ENCODE measurements around the gene KCTD8. TPM values are rescaled to one million over a fixed set of nuclear protein-coding genes. Genes with fewer than 3 reads are reported as not detected.

Gene KCTD8
- total RNA-seq, 1 experiment from 2014 or later: not detected

DNA sequence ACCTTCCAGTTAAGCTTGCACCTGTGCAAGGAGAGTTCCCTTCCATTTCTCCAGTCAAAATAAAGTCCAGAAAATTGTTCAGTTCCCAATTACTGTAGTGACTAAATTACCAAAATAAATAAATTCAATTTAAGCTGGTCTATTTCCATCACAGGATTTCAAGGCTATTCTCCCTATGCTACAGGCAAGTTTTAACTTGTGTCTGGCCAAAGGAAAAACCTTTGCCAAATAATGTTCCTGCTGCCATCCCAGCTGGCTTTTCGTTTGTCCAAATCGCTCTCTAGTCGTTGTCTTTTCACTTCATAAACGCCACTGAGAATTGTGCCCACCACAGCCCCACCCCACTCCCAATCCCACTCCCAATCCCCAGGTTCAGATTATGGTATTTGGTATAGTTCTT, 2.4 kb downstream of the KCTD8 start:
- Histone ChIP-seq H3K4me1 (ENCODE audit: control insufficient read depth, insufficient read depth, low read length) (no peaks in the 10 kb centered on the region), H3K27ac (ENCODE audit: low read length) (no peak overlapping the region), H3K9me3 (ENCODE audit: control insufficient read depth, insufficient read depth, low read depth, low read length) (no peaks in the 10 kb centered on the region), H3K4me3 (ENCODE audit: low read depth in 2 of 2, low read length in 2 of 2) (no peak overlapping the region), H3K36me3 (ENCODE audit: control insufficient read depth, insufficient read depth, low read length) (no peaks in the 10 kb centered on the region), H3K27me3 (ENCODE audit: control insufficient read depth, insufficient read depth, low read length) (peaks cover 6% of the 10 kb centered on the region; the same call in 1 of the 2 replicates)
- ATAC-seq (no peak), DNase-seq (ENCODE audit: low read depth, low spot score) (no peak)
- ChIA-PET POLR2A (no interaction called here), CTCF (no interaction called here)
- intact Hi-C loops (cut with micrococcal nuclease; ENCODE audit: unreplicated experiment): no loop called here
- TF ChIP-seq TCF7L2 (IDR thresholded peaks at IDR 0.05; ENCODE audit: low read depth, low read length) (no peak), POLR2AphosphoS5 (IDR thresholded peaks at IDR 0.05; ENCODE audit: low read depth, low read length) (no peak), CTCF (IDR thresholded peaks at IDR 0.05) (no peak), SIN3A (IDR thresholded peaks at IDR 0.05; ENCODE audit: borderline replicate concordance, insufficient read depth, low read depth, low read length) (no peak)
- TF ChIP-seq, protein P1, sequence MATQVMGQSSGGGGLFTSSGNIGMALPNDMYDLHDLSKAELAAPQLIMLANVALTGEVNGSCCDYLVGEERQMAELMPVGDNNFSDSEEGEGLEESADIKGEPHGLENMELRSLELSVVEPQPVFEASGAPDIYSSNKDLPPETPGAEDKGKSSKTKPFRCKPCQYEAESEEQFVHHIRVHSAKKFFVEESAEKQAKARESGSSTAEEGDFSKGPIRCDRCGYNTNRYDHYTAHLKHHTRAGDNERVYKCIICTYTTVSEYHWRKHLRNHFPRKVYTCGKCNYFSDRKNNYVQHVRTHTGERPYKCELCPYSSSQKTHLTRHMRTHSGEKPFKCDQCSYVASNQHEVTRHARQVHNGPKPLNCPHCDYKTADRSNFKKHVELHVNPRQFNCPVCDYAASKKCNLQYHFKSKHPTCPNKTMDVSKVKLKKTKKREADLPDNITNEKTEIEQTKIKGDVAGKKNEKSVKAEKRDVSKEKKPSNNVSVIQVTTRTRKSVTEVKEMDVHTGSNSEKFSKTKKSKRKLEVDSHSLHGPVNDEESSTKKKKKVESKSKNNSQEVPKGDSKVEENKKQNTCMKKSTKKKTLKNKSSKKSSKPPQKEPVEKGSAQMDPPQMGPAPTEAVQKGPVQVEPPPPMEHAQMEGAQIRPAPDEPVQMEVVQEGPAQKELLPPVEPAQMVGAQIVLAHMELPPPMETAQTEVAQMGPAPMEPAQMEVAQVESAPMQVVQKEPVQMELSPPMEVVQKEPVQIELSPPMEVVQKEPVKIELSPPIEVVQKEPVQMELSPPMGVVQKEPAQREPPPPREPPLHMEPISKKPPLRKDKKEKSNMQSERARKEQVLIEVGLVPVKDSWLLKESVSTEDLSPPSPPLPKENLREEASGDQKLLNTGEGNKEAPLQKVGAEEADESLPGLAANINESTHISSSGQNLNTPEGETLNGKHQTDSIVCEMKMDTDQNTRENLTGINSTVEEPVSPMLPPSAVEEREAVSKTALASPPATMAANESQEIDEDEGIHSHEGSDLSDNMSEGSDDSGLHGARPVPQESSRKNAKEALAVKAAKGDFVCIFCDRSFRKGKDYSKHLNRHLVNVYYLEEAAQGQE (IDR thresholded peaks at IDR 0.05; ENCODE audit: insufficient read depth in 1 of 2, low read depth in 2 of 2, low read length in 1 of 2): no peak
- in situ Hi-C loops (cut with HindIII; ENCODE audit: low pct_unique_long_range_greater_than_20kb, low sequenced_read_pairs): no loop called here
- BruUV-seq (replicated peaks): no TSS peak

- Histone ChIP-seq H3K27me3 (ENCODE audit: control insufficient read depth, insufficient read depth, low read length) (no peaks in the 10 kb centered on the region), H3K4me3 (ENCODE audit: low read depth in 2 of 2, low read length in 2 of 2) (no peak overlapping the region), H3K4me1 (ENCODE audit: control insufficient read depth, insufficient read depth, low read length) (no peaks in the 10 kb centered on the region), H3K27ac (ENCODE audit: low read length) (no peak overlapping the region), H3K9me3 (ENCODE audit: control insufficient read depth, insufficient read depth, low read depth, low read length) (no peaks in the 10 kb centered on the region), H3K36me3 (ENCODE audit: control insufficient read depth, insufficient read depth, low read length) (no peaks in the 10 kb centered on the region)
- intact Hi-C loops (cut with micrococcal nuclease; ENCODE audit: unreplicated experiment) (no loop called here), in situ Hi-C loops (cut with HindIII; ENCODE audit: low pct_unique_long_range_greater_than_20kb, low sequenced_read_pairs) (no loop called here)
- TF ChIP-seq TCF7L2 (IDR thresholded peaks at IDR 0.05; ENCODE audit: low read depth, low read length) (no peak), POLR2AphosphoS5 (IDR thresholded peaks at IDR 0.05; ENCODE audit: low read depth, low read length) (no peak), CTCF (IDR thresholded peaks at IDR 0.05) (no peak), SIN3A (IDR thresholded peaks at IDR 0.05; ENCODE audit: borderline replicate concordance, insufficient read depth, low read depth, low read length) (no peak)
- TF ChIP-seq, protein P1 (IDR thresholded peaks at IDR 0.05; ENCODE audit: insufficient read depth in 1 of 2, low read depth in 2 of 2, low read length in 1 of 2): no peak
- no TSS peak for BruUV-seq (replicated peaks)
- POLR2A ChIA-PET: no interaction called here
- no peak for ATAC-seq
- DNase-seq (ENCODE audit: low read depth, low spot score): no peak
- CTCF ChIA-PET: no interaction called here
Observed at GRCh38 chr4:44438687-44439086, 9.9 kb downstream of the KCTD8 start.
